Ovary (tissue), 9 donors: ENCODE measurements around the gene LRRC27. TPM values are rescaled to one million over a fixed set of nuclear protein-coding genes. Genes with fewer than 3 reads are reported as not detected.

ENCODE experiments used
- DNase-seq, 5 donors: peaks; one replicate each; pipeline ENCODE4 v3.0.0-alpha.2; 2019 to 2020
- H3K27ac ChIP-seq, 2 donors: fragments of 200-600 bp; one replicate each; pipeline versions ENCODE4 v1.5.1 to v1.8.0; 2019 to 2022
- H3K27me3 ChIP-seq: fragments of 200-600 bp; one replicate; pipeline ENCODE4 v1.8.0; 2022
- H3K36me3 ChIP-seq: fragments of 200-600 bp; sonication (generic); one replicate; pipeline ENCODE4 v1.5.1; 2019
- H3K4me1 ChIP-seq: one replicate; pipeline ENCODE4 v1.8.1; 2013; ENCODE audit warnings: mild to moderate bottlenecking, moderate library complexity; ENCODE audit not compliant: insufficient read depth
- H3K4me3 ChIP-seq: fragments of 200-600 bp; sonication (generic); one replicate; pipeline ENCODE4 v1.5.1; 2017
- H3K9me3 ChIP-seq, 2 donors: fragments of 200-600 bp in 1 of 2; sonication (generic) in 1 of 2; one replicate each; pipeline versions ENCODE4 v1.5.1 to v1.8.1; 2013 to 2019; ENCODE audit warnings: mild to moderate bottlenecking in 1 of 2, moderate library complexity in 1 of 2
- EP300 ChIP-seq: sonication (generic); formaldehyde crosslinking; IDR thresholded peaks from one replicate; pipeline ENCODE4 v1.6.1; 2017; ENCODE audit warnings: antibody characterized with exemption
- POLR2A ChIP-seq: fragments of 450-650 bp; IDR thresholded peaks from one replicate; pipeline ENCODE4 v1.6.1; 2017; ENCODE audit warnings: antibody characterized with exemption, mild to moderate bottlenecking, moderate library complexity
- WGBS, 3 donors: extraction: QIAGEN DNeasy Blood & Tissue Kit in 1 of 3; methylation state at CpG; one replicate each; pipeline versions ENCODE4 v1.1.5 to v1.1.7; 2013 to 2017; 5-methylcytosine and 5-hydroxymethylcytosine counted together
- intact Hi-C, 4 donors: fragments of 100-400 bp; cut with DNase I; formaldehyde crosslinking; loops; one replicate each; pipeline versions ENCODE4 v1.11.0 to v1.15.1; 2022 to 2023
- polyA plus RNA-seq, 2 donors: library from polyadenylated mRNA; stranded (reverse); fragments of 200-250 nt in 1 of 2; fragments of 350-450 nt in 1 of 2; fragmentation: Illumina TruSeq in 1 of 2; extraction: RNeasy Lipid Tissue Mini Kit (QIAGEN cat#74804) in 1 of 2; gene quantifications; one replicate each; pipeline ENCODE4 v1.2.3, GENCODE V29; 2013 to 2014
- total RNA-seq, 7 donors: library from RNA; depleted of rRNA in 2 of 7; stranded (reverse); fragments of >200 nt in 2 of 7; fragmentation: NEBNext Ultra II Directional in 3 of 7; extraction: Animal tissue kit (Norgen Biotek cat#: 25700) in 3 of 7; gene quantifications; one replicate each; pipeline versions ENCODE4 v1.1.0 to v1.2.4, GENCODE V29; 2016 to 2023
- TF ChIP-seq, protein P1 (sequence below), 3 donors: fragments of 450-650 bp in 2 of 3; fragments of 200-600 bp in 1 of 3; IDR thresholded peaks; one replicate each; pipeline versions ENCODE4 v1.5.1 to v1.8.0; 2016 to 2022; ENCODE audit warnings: antibody characterized with exemption in 3 of 3, mild to moderate bottlenecking in 1 of 3
- donor health status: DM: no; HTN: no; CAD: no; lungs with moderate emphysema.
- donor health status: DM: no; HTN: no; CAD: no.
- donor health status: Bipolar disorder and iron deficiency.
- donor health status: DM: yes; HTN: yes; CAD: no.
- donor health status: DM: no; HTN: no; CAD: no.
- donor health status: DM: yes; HTN: yes; CAD: no.

The LRRC27 gene
- total and polyA plus RNA-seq, 9 donors: 7.4 to 12.3 (median 9.3) TPM

DNA sequence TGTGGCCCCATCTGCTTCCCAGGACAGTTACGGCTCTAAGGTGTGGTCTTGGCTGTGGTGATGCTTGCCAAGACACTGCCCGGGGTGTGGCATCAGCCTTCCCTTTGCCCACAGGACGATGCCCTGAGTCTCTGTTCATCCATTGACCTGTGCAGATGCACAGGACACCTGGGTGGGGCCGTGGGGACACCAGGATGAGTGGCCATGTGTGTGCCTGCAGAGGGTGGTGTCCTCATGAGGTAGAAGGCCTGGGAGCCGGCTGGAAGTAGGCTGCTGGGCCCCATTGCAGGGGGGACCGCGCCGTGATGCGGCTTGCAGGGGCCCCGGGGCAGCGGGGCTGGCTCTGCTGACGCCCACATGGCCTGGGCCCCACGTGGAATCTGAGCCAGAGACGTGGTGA is 42.6 kb downstream of the LRRC27 start:
- Histone ChIP-seq H3K27me3 (no peaks in the 10 kb centered on the region), H3K27ac (no peak overlapping the region), H3K9me3 (no peaks in the 10 kb centered on the region), H3K4me1 (no peaks in the 10 kb centered on the region), H3K4me3 (no peak overlapping the region), H3K36me3 (no peaks in the 10 kb centered on the region)
- 84 to 91% (median 86%) methylated on average over 11 to 14 of the region's 14 CpGs for WGBS, 3 donors
- TF ChIP-seq, protein P1, sequence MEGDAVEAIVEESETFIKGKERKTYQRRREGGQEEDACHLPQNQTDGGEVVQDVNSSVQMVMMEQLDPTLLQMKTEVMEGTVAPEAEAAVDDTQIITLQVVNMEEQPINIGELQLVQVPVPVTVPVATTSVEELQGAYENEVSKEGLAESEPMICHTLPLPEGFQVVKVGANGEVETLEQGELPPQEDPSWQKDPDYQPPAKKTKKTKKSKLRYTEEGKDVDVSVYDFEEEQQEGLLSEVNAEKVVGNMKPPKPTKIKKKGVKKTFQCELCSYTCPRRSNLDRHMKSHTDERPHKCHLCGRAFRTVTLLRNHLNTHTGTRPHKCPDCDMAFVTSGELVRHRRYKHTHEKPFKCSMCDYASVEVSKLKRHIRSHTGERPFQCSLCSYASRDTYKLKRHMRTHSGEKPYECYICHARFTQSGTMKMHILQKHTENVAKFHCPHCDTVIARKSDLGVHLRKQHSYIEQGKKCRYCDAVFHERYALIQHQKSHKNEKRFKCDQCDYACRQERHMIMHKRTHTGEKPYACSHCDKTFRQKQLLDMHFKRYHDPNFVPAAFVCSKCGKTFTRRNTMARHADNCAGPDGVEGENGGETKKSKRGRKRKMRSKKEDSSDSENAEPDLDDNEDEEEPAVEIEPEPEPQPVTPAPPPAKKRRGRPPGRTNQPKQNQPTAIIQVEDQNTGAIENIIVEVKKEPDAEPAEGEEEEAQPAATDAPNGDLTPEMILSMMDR (IDR thresholded peaks at IDR 0.05): no peak
- TF ChIP-seq EP300 (no peak), POLR2A (no peak)
- peak in 2 of 5 donors; percentile 16 to 20 for DNase-seq
- intact Hi-C loops: no loop called here

DNA sequence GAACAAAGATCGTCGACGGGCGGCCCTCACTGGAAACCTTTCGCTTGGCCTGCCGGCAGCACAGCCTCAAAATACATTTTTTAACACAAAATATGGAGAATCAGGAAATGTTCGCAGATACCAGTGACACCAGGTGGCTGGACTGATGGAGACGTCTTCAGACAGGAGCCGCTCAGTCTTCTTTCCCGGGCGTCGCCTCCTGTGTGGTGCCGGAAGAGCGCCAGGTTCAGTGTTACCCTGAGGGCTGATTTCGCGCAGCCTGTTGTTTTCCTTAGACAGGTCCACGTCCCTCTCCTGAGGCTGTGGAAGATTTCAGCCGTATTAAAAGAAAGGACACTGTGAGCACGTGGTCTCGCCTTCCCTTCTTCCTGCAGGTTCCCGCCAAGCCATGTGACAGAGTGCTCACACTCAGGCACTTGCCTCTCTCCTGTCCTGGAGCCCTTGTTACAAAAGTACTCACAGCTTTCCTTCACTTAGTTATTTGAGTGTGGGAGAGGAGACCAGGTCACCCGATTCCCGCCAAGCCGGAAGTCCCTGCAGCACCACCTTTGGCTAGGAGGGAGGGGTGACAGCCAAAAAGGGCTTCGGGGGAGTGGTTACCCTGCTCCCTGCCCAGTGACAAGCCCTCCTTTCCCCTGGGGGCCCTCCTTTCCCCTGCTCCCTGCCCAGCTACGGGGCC is 43.3 kb downstream of the LRRC27 start:
- WGBS, 3 donors: 82 to 86% (median 84%) methylated on average over 26 of the region's 26 CpGs
- H3K27me3 ChIP-seq: no peaks in the 10 kb centered on the region
- no peaks in the 10 kb centered on the region for H3K36me3 ChIP-seq
- H3K4me1 ChIP-seq: no peaks in the 10 kb centered on the region
- H3K4me3 ChIP-seq: no peak overlapping the region
- no peaks in the 10 kb centered on the region for H3K9me3 ChIP-seq
- DNase-seq: peak in 1 of 5 donors; percentile 4
- TF ChIP-seq, protein P1 (IDR thresholded peaks at IDR 0.05): no peak
- intact Hi-C loops: no loop called here
- H3K27ac ChIP-seq: no peak overlapping the region

DNA sequence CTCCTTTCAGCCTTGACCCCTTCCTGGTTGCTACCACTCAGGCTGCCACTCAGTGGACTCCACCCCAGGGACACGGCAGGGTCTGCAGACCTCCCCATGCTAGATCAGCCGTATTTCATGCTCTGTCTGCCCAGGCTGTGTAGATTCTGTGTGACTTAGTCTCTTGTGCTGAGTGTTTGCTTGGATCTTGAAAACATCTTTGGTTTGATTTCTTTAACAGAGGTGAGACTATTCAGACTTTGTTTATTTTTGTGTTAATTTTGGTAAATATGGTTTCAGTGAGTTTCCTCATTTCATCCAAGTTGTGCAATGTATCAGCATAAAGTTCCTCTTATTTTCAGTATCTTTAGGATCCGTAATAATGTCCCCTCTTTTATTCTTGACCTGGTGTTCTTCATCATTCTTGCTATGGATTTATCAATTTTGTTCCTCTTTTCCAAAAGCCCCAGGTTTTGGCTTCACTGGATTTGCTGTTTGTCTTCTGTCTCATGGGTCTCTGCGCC is 43.9 kb downstream of the LRRC27 start:
- WGBS, 3 donors: 77% methylated on average over 4 of the region's 4 CpGs
- Histone ChIP-seq H3K36me3 (no peaks in the 10 kb centered on the region), H3K9me3 (no peaks in the 10 kb centered on the region), H3K4me3 (no peak overlapping the region), H3K27ac (no peak overlapping the region), H3K27me3 (no peaks in the 10 kb centered on the region), H3K4me1 (no peaks in the 10 kb centered on the region)
- no peak for TF ChIP-seq EP300
- TF ChIP-seq POLR2A: no peak
- TF ChIP-seq, protein P1 (IDR thresholded peaks at IDR 0.05): no peak
- no peak for DNase-seq
- intact Hi-C loops: no loop called here

DNA sequence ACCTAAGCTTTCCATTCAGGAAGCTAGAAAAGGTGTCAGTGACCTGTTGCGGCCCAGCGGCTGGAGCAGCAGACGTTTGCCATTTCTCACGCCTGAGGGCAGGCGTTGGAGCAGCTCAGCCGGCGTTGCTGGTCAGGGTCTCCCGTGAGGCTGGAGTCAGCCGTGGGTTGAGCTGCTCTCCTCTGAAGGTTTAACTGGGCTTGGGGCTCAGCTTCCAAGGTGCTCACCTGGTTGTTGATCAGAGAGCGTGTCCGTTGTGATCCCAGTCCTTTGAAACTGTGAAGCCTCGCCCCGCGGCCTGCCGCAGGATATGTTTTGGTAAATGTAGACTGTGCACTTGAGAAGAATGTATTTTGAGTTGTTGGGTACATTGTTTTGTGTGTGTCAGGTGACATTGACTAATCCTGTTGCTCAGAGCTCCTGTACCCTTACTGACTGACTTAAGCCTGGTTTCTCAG is 44.4 kb downstream of the LRRC27 start:
- TF ChIP-seq, protein P1 (IDR thresholded peaks at IDR 0.05): no peak
- no peak for TF ChIP-seq POLR2A
- TF ChIP-seq EP300: no peak
- H3K4me3 ChIP-seq: no peak overlapping the region
- WGBS, 3 donors: 88 to 92% (median 89%) methylated on average over 15 of the region's 15 CpGs
- peak in 1 of 5 donors; percentile 14 for DNase-seq
- H3K27ac ChIP-seq: no peak overlapping the region
- H3K27me3 ChIP-seq: no peaks in the 10 kb centered on the region
- H3K36me3 ChIP-seq: no peaks in the 10 kb centered on the region
- intact Hi-C loops: no loop called here
- H3K9me3 ChIP-seq: no peaks in the 10 kb centered on the region
- no peaks in the 10 kb centered on the region for H3K4me1 ChIP-seq
